ENCODE results near the gene GPR17. TPM values are rescaled to one million over a fixed set of nuclear protein-coding genes. Genes with fewer than 3 reads are reported as not detected.
A peak's percentile ranks its signal among the peaks of the same experiment; 100 is the strongest.

The GPR17 gene
- total RNA-seq, 1 donor from 2014 or later: not detected

DNA sequence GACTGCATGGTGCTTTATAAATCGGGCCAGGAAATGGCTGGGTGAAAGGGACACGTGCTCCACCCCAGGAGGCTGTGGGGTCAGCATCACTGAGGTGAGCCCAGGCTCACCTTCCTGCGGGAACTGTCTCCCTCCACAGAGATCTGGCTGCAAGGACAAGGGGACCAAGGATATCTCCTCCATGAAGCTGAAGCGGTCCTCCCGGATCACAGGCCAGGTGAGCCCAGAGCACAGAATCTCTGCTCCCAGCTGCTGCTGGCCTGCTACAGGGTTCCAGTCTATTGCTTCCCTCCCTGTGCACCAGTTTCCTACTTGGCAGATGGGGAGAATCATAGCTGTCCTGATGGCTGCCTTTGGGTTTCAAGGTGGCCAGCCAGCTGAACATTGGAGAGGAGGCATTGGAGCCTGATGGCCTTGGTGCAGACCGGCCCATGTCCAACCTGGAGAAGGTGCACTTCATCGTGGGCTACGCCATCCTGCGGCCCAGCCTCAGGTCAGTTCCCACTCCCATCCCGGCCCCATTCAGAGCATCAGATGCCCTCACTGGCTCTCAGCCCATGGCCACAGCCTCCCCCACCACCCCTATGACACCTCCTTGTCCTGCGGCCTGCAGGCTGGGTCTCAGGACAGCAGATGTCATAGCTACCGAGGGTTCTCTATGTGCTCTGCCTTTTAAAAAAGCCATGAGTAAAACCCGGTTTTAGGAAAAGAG, 33.7 kb upstream of the GPR17 start:
- DNase-seq (no peak), ATAC-seq (ENCODE audit: poor library complexity) (no peak)
- intact Hi-C loops (cut with DNase I): no loop called here

DNA sequence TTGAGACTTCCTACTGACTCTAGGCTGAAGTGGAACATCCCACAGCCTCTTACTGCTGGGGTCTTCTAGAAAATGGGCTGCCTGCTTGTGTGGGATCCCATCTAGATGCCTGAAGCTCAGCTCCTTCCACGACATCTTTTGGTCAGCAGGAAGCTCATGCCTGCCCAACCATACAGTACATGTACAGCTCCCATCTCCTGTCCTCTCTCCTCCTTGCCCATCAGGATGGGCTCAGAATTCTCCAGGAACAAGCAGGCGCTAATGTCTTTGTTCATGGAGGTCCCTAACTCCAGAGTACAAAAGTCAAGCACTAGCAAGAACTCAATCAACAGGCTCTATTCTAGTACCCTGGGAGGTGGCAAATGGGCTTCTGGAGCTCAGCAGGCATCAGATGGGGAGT, 31.7 kb upstream of the GPR17 start:
- intact Hi-C loops (cut with DNase I): no loop called here
- no peak for ATAC-seq (ENCODE audit: poor library complexity)
- no peak for DNase-seq

DNA sequence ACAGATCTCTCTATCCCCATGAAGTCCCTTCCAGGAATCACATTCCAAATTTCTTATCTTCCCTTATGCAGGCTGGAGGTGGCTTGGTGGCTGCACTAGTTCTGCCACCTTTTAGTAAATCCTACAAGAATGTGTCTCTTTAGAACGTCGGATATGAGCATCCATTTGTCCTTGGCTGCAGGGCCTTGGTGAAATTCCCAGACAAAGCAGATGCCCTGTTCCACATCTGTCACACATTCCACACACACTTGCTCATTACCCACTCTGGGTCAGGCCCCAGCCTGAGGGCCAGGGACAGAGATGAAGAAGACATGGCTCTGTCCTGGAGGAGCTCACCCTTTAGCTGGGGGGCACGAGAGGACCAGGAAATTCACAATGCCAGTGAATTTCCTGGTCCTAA, 31.2 kb upstream of the GPR17 start:
- intact Hi-C loops (cut with DNase I): no loop called here
- no peak for DNase-seq
- no peak for ATAC-seq (ENCODE audit: poor library complexity)

DNA sequence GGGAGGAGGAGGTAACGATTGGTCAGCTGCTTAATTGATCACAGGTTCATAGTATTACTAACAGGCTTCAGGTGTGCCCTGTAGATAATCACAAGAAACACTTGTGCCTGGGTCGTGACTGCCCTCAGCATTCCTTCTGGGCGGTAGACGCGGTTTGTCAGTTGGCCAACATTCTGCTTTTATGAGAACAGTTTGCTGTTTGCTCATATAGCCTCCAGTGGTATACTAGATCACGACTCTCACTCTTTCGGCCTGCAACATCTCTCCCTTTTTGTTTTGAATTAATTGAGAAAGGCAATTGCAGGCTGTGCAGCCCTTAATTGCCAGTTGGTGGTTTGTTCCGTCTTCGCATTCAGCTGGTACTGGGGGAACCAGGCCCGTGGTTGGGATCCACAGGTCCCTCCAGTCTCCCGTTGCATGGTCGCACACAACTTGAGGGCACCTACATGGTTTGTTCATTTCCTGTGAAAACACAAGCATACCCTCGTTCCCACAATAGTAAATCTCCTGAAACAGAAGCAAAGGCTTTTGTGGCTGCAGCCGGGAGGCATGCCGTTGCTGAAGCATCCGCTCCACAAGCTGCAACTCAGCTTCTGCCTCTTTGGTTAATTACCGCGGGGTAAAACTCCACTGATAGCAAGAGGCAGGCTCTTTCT, 30.3 kb upstream of the GPR17 start:
- intact Hi-C loops (cut with DNase I): no loop called here
- no peak for ATAC-seq (ENCODE audit: poor library complexity)
- no peak for DNase-seq

DNA sequence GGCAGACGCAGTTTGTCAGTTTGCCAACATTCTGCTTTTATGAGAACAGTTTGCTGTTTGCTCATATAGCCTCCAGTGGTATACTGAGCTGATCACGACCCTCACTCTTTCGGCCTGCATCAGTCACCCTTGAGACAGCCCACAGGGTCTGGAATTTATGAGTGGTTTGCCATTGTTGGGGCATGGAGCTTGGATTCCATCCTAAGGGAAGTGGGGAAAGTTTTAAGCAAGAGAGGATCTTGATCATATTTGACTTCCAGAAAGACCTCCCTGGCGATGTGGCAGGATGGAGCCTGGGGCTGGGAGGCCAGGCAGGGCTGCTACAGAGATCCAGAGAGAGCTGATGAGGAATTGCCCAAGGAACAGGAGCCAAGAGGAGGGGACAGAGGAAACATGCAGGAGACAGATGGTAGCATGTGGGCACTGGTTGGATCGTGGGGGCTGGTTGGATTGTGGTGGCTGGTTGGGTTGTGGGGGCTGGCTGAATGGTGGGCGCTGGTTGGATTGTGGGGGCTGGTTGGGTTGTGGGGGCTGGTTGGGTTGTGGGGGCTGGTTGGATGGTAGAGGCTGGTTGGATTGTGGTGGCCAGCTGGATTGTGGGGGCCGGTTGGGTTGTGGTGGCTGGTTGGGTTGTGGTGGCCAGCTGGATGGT, 27.3 kb upstream of the GPR17 start:
- ATAC-seq (ENCODE audit: poor library complexity) (no peak), DNase-seq (no peak)
- intact Hi-C loops (cut with DNase I): no loop called here

DNA sequence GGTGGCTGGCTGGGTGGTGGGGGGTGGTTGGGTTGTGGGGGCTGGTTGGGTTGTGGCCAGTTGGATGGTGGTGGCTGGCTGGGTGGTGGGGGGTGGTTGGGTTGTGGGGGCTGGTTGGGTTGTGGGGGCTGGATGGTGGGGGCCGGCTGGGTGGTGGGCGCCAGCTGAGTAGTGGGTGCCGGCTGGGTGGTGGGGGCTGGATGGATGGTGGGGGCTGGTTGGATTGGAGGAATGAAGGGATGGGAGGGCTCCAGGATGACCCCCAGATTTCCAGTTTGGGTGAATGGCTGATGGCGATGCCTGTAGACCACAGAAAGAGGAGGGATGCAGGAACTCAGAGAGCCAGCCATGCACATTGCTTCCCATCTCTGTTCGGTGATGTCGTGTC, 26.8 kb upstream of the GPR17 start:
- intact Hi-C loops (cut with DNase I): no loop called here
- ATAC-seq (ENCODE audit: poor library complexity): no peak
- DNase-seq: no peak

DNA sequence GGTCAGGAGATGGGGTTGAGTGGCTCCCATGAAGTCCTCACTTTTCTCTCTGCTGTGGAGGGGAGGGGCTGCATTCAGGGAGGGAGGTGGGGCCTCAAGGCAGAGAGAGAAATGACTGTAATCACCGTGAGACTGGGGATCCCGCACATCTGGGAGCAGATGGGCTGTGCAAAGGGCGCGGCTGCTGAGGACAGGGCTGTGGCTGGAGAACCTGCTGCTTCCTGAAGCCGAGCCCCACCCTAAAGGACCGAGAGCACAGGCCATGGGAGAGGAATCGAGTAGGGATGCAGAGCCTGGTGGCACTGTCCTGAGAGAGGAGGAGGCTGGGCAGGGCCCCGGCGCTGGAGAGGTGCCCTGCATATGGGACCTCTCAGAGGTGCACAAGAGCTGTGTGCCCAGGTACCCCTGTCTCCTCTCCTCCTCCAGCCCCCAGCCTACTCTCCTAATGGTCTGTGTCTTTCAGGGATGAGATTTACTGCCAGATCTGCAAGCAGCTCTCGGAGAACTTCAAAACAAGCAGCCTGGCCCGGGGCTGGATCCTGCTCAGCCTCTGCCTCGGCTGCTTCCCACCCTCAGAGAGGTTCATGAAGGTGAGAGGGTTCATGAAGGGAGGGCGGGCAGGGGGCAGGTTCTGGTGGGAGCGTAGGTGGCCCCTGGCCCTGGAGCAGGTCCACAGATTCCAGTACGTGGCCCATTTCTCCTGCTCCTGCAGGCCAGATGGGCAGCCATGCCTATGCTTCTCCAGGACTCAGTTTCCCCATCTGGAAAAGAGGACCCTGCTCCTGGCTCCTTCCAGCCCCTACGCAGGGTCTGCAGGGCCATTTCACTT, 25.9 kb upstream of the GPR17 start:
- no peak for ATAC-seq (ENCODE audit: poor library complexity)
- intact Hi-C loops (cut with DNase I): no loop called here
- no peak for DNase-seq

DNA sequence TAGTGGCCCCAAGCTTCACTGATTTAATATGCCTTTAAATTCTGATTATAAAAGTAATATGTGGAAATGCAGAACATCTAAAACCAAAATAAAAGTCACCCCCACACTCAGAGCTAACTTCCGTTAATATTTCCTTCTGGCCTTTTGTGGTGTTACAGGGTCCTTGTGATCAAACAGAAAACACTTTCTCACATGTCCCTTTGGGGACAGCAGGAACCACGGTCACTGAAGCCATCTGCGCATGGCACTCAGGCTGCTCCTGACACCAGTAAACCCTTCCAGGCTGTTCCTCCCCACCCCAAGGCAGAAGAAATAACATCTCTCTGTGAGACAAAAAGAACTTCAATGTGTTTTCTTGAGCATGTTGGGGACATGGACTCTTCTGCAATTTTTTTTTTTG, 25.1 kb upstream of the GPR17 start:
- intact Hi-C loops (cut with DNase I): no loop called here
- ATAC-seq (ENCODE audit: poor library complexity) (no peak), DNase-seq (no peak)

DNA sequence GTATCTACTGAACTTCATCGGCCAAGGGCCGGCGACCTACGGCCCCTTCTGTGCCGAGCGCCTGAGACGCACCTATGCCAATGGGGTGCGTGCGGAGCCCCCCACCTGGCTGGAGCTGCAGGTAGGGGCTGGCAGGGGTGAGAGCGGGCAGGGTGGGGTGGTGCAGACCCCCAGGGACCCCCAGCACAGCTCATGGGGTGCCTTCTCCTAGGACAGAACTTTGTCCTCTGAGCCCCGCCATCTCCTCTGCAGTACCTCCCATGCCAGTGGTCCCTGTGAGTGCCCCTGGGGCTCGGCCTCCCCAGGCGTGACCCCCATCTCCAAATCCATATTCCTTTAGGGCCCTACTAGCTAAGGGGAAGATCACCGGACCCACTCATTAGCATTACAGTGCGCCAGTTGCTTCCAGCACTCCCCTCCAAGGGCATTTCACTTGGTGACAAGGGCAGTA, 23.9 kb upstream of the GPR17 start:
- DNase-seq (no peak), ATAC-seq (ENCODE audit: poor library complexity) (no peak)
- intact Hi-C loops (cut with DNase I): no loop called here

DNA sequence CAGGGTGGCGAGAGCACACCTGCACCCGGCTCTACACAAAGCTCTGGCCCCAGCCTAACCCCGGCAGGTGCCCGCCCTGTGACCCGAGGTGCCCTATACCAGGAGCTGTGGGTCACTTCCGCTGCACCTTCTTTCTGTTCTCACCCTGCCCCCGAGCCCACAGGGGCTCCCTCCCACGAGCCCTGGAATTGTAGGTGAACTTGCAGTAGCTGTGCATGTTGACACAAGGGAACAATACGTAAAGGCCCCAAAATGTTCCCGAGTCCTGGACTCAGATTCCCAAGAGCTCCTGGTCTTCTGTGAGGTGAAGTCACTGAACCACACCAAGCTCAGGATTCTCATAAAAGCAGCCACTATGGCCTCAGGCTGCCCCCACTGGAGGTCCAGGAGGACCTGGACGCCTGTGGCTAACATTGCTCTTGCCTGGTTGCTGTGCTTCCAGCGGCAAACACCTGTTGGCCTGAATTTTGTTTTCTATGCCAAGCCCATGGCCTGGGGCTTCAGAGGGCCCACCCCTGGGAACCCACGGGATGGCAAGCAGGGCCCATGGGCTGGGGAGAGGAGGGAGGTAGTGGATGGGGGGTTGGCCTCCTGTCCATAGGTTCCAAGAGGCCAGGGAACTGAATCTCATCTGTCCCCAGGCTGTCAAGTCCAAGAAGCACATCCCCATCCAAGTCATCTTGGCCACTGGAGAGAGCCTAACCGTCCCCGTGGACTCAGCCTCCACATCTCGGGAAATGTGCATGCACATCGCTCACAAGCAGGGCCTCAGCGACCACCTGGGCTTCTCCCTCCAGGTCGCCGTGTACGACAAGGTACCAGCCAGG, 23.2 kb upstream of the GPR17 start:
- intact Hi-C loops (cut with DNase I): no loop called here
- no peak for ATAC-seq (ENCODE audit: poor library complexity)
- no peak for DNase-seq

DNA sequence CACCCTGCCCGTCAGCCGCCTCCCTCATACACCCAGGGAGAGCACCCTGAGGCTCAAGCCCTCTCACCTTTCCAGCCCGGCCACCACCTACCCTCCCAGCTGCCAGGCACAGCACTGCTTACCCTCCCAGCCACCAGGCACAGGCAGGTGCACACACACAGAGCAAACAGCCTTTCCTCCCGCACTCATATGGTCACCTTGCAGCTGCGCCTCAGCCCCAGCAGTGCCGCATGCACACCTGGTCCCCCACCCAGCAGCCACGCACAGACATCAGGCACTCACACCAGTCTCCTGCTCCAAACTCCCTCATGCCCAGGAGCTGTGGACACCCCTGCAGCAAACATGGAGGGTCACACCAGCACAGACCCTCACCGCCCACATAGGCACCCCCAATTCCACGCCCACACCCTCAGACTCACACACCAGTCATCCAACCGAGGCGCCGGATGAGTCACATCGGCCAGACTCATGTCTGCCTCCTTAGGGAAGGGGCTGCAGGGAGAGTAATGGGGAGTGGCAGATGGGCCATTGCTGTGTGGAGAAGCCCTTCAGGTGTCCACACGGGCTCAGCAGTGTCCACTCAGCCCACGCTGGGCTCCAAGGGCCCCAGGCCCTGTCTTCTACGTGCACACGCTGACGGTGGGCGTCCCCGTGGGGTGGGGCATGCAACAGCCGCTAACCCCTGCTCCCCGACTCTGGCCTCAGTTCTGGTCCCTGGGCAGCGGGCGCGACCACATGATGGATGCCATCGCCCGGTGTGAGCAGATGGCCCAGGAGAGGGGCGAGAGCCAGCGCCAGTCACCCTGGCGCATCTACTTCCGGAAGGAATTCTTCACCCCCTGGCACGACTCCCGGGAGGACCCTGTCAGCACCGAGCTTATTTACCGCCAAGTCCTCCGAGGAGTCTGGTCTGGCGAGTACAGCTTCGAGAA, 22.3 kb upstream of the GPR17 start:
- peak; percentile 33 for DNase-seq
- intact Hi-C loops (cut with DNase I): no loop called here
- no peak for ATAC-seq (ENCODE audit: poor library complexity)

DNA sequence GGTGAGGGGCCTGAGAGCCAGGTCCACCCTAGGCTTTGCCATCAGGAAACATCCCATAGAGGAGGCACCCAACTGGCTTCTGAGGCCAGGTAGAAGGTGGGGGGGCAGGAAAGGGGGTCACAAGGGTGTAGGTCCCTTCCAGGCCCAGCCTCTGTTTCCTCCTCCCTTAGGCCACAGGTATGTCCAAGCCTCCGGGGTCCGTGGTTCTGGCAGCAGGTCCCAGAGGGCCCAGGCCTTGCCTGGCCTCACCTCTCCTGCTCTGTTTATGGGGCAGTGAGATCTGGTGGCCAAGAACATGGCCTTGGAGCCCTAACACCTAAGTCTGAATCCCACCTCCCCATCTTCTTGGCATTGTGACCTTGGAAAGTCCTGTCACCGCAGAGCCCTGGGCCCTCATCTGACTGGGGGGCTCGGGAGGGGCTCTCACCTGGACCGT, 21.6 kb upstream of the GPR17 start:
- intact Hi-C loops (cut with DNase I): no loop called here
- peak; percentile 35 for DNase-seq
- ATAC-seq (ENCODE audit: poor library complexity): no peak

DNA sequence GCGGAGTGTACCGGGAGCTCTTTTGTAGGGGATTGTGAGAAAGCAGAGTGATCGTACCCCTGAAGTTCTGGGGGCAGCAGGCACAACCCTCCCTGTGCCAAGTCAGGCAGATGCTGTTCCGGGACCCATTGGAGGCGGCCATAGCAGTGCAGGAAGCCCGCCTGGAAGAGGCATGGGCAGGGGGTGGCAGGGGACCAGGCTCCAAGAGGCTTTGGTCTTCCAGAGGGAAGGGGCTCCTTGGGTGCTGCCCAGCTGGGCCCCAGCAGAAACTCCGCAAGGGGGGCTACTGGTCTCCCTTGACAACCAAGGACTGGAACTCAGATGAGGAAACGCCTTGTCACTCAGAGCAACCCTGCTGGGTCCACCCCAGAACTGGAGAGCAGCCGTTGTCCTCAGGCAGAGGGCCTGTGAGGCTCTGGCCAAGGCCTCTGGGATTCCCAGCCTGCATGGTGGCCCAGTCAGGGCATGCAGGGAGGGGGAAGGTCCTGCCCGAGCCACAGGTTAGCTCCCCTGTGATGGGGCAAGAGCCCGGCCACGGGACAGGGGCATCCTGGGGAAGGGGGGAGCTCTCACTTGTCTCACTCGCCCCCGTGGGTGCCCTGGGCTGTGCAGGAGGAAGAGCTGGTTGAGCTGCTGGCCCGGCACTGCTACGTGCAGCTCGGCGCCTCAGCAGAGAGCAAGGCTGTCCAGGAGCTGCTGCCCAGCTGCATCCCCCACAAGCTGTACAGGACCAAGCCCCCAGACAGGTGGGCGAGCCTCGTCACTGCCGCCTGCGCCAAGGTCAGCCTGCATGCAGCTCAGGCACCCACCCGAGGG, 21.0 kb upstream of the GPR17 start:
- ATAC-seq (ENCODE audit: poor library complexity): no peak

DNA sequence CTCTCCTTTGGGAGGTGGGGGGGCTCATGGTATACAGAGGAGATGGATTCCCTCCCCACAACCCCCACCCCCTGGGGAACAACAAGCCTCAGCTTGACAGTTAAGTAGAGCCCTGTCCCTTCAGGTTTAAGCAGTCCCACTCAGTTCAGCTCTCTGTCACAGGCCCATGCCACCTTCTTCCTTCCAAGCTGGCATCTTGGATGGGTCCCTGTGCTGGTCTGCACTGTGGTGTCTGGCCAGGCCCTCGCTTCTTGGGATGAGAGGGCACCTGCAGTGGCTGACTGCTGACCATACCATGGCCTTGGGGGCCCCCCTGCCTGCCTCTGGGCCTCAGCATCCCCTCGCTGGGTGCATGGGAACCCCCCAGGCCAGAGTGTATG, 20.4 kb upstream of the GPR17 start:
- ATAC-seq (ENCODE audit: poor library complexity) (no peak), DNase-seq (no peak)
- intact Hi-C loops (cut with DNase I): no loop called here

More for the DNA sequence above, 21.0 kb upstream of the GPR17 start:
- peak; percentile 34 for DNase-seq
- intact Hi-C loops (cut with DNase I): no loop called here

DNA sequence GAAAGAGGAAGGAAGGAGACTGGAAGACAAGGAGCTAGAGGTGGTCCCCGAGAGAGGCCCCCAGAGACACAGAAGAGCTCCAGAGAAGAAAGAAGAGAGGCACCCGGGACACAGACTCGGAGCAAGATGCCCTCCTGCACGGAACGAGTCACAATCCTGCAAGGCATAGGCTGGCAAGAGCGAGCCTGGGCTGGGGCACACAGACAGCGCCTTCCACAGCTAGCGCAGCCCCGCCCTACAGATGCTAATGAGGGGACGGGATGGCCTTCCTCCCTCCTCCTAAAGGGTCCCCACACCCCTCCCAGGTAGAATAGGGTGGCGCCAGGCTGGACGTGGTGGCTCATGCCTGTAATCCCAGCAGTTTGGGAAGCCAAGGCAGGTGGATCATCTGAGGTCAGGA, 19.8 kb upstream of the GPR17 start:
- intact Hi-C loops (cut with DNase I): no loop called here
- no peak for ATAC-seq (ENCODE audit: poor library complexity)
- DNase-seq: no peak

DNA sequence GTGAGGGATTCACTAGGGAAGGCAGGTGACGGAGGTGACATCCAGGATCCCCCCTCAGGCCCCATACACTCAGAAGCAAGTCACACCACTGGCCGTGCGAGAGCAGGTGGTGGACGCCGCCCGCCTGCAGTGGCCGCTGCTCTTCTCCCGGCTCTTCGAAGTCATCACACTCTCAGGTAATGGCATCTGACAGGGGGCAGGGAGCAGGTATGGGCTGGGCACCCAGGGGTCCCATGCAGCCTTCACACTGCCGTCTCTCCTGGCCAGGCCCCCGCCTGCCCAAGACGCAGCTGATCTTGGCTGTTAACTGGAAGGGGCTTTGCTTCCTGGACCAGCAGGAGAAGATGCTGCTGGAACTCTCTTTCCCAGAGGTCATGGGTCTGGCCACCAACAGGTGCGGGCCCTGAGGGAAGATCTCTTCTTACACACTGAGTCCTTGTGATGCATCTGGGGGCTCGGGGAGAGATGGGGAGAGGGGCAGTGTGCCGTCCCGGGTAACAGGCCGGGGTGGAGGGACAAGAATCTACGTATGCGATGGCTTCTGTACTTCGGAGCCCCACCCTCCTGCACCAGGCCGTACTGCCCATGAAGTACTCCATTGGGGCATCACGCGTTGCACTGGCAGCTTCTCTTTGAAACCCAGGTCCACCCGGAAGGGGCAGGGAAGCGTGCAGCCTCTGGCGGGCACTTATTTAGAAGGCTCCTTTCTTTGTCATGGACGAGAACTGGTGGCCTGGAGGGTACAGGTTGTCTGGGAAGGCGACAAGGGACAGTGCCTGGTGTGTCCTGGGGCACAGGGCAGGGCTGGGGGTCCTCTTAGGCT, 18.8 kb upstream of the GPR17 start:
- intact Hi-C loops (cut with DNase I): no loop called here
- DNase-seq (peak; percentile 32), ATAC-seq (ENCODE audit: poor library complexity) (no peak)

All from Right ventricle myocardium superior (tissue), 1 donor.